C4-2B (cell line): Measurements from ENCODE around the gene NEU2.
"Not testable (repeated sequence)": the region's sequence is repeated elsewhere in the genome, so short reads cannot be mapped to it uniquely, and the experiment has no call there.

Experiments
- H3K27ac ChIP-seq: fragments of 450-650 bp; 2 replicates; pipeline ENCODE4 v1.5.1; 2017
- ZFX ChIP-seq: fragments of 450-650 bp; IDR thresholded peaks from 2 replicates; pipeline ENCODE4 v1.6.1; 2017
- TF ChIP-seq, protein P1 (sequence below): fragments of 450-650 bp; conservative IDR thresholded peaks from 2 replicates; pipeline ENCODE4 v1.5.1; 2017; ENCODE audit warnings: mild to moderate bottlenecking

NEU2 gene

DNA sequence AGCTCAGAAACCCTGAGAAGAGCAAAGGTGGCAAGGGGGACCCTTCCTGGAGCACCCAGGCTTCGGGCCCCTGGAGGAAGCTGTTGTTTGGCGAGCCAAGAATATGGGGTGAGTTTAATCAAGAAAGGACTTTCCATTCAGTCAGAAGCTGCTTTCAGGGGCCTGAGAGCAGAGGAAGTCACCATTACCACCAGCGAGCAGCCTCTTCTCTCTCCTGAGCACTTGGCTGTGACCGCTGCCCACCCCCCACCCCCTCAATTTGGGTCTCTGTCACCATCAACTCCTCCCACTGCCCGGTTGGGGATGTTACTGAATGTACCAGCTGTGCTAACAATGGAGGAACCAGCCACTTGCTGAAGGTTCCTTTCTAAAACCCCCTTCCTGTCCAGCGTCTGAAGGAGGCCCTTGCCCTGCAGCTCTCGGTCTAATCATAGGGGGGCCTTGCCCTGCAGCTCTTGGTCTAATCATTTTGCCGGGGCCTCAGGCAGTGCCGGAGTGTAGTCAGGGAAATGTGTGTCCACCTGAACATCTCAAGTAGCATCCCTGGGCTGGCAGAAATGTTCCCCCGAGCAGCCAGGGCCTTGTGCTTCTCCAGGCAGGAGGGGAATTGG is 28.6 kb downstream of the NEU2 start:
- no peak overlapping the region for H3K27ac ChIP-seq
- TF ChIP-seq ZFX = no peak
- TF ChIP-seq, protein P1, sequence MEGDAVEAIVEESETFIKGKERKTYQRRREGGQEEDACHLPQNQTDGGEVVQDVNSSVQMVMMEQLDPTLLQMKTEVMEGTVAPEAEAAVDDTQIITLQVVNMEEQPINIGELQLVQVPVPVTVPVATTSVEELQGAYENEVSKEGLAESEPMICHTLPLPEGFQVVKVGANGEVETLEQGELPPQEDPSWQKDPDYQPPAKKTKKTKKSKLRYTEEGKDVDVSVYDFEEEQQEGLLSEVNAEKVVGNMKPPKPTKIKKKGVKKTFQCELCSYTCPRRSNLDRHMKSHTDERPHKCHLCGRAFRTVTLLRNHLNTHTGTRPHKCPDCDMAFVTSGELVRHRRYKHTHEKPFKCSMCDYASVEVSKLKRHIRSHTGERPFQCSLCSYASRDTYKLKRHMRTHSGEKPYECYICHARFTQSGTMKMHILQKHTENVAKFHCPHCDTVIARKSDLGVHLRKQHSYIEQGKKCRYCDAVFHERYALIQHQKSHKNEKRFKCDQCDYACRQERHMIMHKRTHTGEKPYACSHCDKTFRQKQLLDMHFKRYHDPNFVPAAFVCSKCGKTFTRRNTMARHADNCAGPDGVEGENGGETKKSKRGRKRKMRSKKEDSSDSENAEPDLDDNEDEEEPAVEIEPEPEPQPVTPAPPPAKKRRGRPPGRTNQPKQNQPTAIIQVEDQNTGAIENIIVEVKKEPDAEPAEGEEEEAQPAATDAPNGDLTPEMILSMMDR = no peak

DNA sequence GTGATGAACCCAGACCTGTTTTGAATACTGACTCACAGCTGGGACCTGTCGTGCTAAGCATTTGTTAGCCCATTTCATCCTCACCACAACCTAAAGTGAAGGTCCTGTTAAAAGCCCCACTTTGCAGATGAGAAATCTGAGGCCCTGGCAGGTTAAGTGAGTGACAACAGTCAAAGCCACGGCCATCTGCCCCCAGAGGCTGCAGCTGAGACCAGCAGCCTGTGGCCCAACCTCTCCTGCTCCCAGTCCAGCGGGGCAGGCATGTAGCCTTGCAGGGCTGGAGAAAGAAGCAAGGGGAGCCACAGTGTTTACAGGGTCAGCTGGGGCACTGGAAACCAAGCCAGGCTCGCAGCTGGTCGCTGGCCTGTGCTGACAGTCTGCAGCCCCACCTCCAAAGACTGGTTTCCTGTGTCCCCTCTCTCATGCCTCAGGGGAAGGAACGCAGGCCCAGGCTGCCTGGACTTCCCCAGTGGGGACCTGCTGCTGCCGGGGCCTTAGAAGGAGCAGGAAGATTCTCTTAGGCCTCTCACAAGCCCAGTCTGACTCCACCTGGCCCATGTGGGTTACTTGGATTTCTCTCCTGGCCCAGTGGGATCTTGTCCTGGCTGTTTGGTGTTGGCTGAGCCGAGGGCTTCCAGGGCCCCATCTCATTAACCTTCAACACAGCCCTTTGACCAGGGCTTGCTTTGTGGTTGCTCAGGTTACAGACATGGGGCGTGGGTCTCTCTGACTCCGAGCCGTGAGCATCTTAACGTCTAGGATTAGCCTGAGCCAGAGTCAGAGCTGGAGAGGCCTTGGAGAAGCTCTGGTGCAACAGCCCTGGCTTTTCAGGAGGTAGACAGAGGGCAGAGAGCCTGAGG is 29.3 kb downstream of the NEU2 start:
- TF ChIP-seq, protein P1 = no peak
- no peak for TF ChIP-seq ZFX
- H3K27ac ChIP-seq = no peak overlapping the region

DNA sequence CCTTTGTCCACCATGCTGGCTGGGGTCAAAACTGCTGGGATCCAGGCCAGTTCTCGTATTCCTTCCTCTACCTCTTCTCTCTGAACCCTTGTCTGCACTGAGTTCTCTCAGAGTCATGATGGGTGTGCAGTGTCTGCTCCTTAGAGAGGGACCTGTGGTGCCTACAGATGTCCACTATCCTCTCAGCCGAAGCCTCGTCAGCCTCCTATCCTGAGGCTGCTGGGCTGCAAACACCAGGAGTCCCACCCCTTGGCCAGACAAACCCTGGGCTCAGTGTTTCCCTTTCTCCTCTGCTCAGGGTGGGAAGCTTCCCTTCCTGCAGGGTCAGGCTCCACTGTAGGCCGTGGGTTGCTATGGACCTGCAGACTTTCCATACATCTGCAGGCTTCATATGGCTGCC is 30.0 kb downstream of the NEU2 start:
- TF ChIP-seq, protein P1 = no peak
- no peak for TF ChIP-seq ZFX
- H3K27ac ChIP-seq = no peak overlapping the region

DNA sequence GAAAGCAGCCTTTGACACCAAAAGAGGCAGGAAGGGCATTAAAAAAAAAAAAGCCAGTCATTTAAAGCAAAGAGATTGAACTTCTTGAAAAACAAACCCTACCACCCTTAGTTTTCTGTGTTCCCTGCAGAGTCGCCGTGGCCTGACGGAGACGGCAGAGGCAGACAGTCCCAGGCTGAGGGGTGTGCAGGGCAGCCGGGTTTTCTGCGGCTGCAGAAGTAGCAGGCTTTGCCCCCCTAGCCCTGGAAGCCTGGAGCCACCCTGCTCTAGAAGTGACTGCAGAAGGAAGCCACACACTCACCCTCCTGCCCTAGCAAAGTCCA is 30.4 kb downstream of the NEU2 start:
- TF ChIP-seq, protein P1 = no peak
- no peak for TF ChIP-seq ZFX
- no peak overlapping the region for H3K27ac ChIP-seq

DNA sequence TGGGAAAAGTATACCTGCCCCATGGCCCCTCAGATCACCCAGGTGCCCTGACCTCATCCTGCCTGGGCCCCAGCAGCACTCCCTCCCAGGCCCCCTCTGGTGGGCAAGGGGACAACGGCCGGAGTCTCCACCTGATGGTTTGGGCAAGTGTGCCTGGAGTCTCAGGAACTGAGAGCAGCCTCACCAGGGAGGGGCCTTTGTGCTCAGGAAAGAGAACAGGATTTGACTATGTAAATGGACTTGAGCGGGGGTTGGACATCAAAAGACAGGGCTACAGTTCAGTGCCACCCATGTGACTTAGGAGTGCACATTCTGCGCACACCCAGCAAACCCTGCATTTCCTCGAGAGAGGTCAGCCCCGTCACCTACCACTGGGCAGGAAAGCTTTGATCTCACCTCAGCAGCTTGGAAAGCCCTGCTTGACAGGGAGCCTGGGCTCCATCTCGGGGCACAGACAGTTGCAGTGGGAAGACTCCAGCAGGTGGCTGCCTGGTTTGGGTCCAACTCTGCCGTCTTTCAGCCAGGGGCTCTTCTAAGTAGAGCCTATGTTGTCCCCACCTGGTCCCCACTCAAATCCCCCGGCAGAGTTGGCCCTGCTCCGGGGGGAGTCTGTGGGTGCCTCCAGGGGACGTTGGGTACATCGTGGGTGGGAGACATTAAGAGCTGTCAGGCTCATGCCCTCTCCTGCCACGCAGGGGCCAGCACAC is 30.9 kb downstream of the NEU2 start:
- TF ChIP-seq, protein P1 = no peak
- no peak for TF ChIP-seq ZFX
- H3K27ac ChIP-seq = no peak overlapping the region

DNA sequence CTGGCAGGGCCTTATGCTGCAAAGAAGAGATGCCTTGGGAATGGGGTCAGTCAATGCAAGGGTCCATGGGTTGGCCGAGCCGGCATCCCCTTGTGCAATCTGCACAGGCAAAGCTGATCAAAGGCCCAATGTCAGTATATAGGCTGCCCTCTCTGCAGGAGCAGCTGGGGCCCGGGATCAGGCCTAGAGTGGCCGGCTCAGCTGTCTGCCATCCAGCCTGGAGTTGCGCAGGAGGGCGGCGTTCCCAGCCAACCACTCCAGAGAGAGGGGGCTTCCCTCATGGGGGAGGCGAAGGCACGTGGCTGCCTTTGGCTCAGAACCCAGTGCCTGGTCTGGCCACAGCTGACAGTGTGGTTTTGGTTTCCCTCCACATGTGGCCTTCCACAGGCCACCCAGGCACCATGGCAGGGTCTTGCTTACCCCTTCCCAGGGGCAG is 31.5 kb downstream of the NEU2 start:
- TF ChIP-seq ZFX = no peak
- TF ChIP-seq, protein P1 = no peak
- no peak overlapping the region for H3K27ac ChIP-seq

DNA sequence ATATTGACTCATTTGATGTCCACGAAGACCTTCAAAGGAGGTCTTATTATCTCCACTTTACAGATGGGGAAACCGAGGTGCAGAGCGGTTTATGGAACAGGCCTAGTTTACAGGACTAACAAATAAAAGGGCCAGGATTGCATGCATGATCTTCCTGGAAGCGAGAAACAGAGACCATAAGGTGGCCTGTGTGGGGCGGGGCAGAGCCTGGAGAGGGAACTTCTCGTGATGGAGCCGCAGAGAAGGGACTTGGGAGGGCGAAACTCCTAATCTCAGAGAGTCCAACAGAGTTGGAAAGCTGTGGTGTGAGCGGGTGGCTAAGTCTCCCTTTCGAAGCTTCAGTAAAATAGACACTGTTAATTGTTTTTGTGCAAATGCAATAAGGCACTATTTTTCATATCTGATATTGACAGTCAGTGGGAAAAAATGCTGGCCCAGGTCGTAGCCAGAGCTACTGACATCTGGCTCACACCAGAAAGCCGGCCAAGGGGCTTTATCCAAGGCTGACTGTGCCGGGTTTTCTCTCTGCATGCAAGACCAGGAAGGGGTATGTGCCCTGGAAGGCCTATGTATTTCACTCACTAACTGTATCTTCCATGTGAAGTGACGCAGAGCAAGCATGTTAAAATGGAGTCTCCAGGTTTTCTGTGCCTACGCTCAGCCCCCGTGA is 32.2 kb downstream of the NEU2 start:
- no peak for TF ChIP-seq ZFX
- TF ChIP-seq, protein P1 = no peak
- no peak overlapping the region for H3K27ac ChIP-seq

DNA sequence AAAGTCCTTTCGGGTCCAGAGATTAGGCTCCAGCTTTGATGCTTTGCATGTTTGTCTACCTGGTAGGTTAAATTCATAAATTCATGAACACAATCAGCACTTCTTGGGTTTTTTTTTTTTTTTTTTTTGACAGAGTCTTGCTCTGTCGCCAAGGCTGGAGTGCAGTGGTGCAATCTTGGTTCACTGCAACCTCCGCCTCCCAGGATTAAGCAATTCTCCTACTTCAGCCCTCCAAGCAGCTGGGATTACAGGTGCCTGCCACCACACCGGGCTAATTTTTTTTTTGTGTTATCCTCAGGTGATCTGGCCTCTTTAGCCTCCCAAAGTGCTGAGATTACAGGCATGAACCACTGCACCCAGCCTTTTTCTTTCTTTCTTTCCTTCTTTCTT is 32.7 kb downstream of the NEU2 start:
- H3K27ac ChIP-seq = not testable (repeated sequence)
